ENCODE results near the gene OCRL. TPM values are rescaled to one million over a fixed set of nuclear protein-coding genes. Genes with fewer than 3 reads are reported as not detected.

The OCRL gene
- total and polyA plus RNA-seq, 2 of the 13 experiments (the other 11 are each of a cell fraction or from before 2014, with no cell fraction given) = 13.4 to 32.0 TPM

GRCh38 chrX:129599499-129599898 is 59.4 kb downstream of the OCRL start:
- no peak overlapping the region for H3K9ac ChIP-seq (ENCODE audit: insufficient read depth, low read depth, low read length)
- POLR2A ChIA-PET = no interaction called here
- FAIRE-seq (no peak), ATAC-seq (no peak), DNase-seq (ENCODE audit: low spot score) (no peak)
- intact Hi-C loops (cut with micrococcal nuclease; ENCODE audit: unreplicated experiment) = no loop called here
- in situ Hi-C loops (cut with HindIII; ENCODE audit: extremely low pct_ligation_motif_present, low pct_unique_long_range_greater_than_20kb) = no loop called here
- TF ChIP-seq RXRB (CRISPR knock-in tag; IDR thresholded peaks at IDR 0.05; ENCODE audit: borderline replicate concordance) = no peak
- TF ChIP-seq ZNF878 (CRISPR knock-in tag; IDR thresholded peaks at IDR 0.05) = no peak
- no peak for TF ChIP-seq ZNF670 (CRISPR knock-in tag; IDR thresholded peaks at IDR 0.05; ENCODE audit: borderline replicate concordance)
- TF ChIP-seq, protein P1, sequence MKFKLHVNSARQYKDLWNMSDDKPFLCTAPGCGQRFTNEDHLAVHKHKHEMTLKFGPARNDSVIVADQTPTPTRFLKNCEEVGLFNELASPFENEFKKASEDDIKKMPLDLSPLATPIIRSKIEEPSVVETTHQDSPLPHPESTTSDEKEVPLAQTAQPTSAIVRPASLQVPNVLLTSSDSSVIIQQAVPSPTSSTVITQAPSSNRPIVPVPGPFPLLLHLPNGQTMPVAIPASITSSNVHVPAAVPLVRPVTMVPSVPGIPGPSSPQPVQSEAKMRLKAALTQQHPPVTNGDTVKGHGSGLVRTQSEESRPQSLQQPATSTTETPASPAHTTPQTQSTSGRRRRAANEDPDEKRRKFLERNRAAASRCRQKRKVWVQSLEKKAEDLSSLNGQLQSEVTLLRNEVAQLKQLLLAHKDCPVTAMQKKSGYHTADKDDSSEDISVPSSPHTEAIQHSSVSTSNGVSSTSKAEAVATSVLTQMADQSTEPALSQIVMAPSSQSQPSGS (CRISPR knock-in tag; IDR thresholded peaks at IDR 0.05) = no peak
- no peak for TF ChIP-seq KAT7 (CRISPR knock-in tag; IDR thresholded peaks at IDR 0.05; ENCODE audit: borderline replicate concordance)
- TF ChIP-seq ZBTB10 (CRISPR knock-in tag; IDR thresholded peaks at IDR 0.05; ENCODE audit: borderline replicate concordance) = no peak
- TF ChIP-seq SMARCC2 (IDR thresholded peaks at IDR 0.05) = no peak
- no peak for TF ChIP-seq ZNF597 (CRISPR knock-in tag; IDR thresholded peaks at IDR 0.05)
- TF ChIP-seq ZNF350 (CRISPR knock-in tag; IDR thresholded peaks at IDR 0.05; ENCODE audit: borderline replicate concordance, low read depth) = no peak
- TF ChIP-seq, protein P2, sequence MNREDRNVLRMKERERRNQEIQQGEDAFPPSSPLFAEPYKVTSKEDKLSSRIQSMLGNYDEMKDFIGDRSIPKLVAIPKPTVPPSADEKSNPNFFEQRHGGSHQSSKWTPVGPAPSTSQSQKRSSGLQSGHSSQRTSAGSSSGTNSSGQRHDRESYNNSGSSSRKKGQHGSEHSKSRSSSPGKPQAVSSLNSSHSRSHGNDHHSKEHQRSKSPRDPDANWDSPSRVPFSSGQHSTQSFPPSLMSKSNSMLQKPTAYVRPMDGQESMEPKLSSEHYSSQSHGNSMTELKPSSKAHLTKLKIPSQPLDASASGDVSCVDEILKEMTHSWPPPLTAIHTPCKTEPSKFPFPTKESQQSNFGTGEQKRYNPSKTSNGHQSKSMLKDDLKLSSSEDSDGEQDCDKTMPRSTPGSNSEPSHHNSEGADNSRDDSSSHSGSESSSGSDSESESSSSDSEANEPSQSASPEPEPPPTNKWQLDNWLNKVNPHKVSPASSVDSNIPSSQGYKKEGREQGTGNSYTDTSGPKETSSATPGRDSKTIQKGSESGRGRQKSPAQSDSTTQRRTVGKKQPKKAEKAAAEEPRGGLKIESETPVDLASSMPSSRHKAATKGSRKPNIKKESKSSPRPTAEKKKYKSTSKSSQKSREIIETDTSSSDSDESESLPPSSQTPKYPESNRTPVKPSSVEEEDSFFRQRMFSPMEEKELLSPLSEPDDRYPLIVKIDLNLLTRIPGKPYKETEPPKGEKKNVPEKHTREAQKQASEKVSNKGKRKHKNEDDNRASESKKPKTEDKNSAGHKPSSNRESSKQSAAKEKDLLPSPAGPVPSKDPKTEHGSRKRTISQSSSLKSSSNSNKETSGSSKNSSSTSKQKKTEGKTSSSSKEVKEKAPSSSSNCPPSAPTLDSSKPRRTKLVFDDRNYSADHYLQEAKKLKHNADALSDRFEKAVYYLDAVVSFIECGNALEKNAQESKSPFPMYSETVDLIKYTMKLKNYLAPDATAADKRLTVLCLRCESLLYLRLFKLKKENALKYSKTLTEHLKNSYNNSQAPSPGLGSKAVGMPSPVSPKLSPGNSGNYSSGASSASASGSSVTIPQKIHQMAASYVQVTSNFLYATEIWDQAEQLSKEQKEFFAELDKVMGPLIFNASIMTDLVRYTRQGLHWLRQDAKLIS (CRISPR knock-in tag; IDR thresholded peaks at IDR 0.05) = no peak
- TF ChIP-seq ETV5 (CRISPR knock-in tag; IDR thresholded peaks at IDR 0.05; ENCODE audit: borderline replicate concordance) = no peak
- H3K4me1 ChIP-seq (ENCODE audit: insufficient read depth, low read length) = 0 out of 2 replicates have a peak, but pooled peaks cover 6% of the 10 kb centered on the region
- H3K36me3 ChIP-seq (replicated peaks in 1 of 2; ENCODE audit: control insufficient read depth in 1 of 2, insufficient read depth in 2 of 2, low read length in 2 of 2) = no peaks in the 10 kb centered on the region
- H3K4me2 ChIP-seq (ENCODE audit: low read depth, low read length) = no peak overlapping the region
- no peak overlapping the region for H3K4me3 ChIP-seq (replicated peaks in 1 of 3; ENCODE audit: insufficient read depth in 1 of 3, low read depth in 2 of 3, low read length in 3 of 3)
- CTCF ChIA-PET (ENCODE audit: low intra/inter-chr PET ratio, low total read pairs) = no interaction called here
- no peaks in the 10 kb centered on the region for H3K79me2 ChIP-seq (ENCODE audit: insufficient read depth, low read length)
- H4K20me1 ChIP-seq (ENCODE audit: insufficient read depth, low read length) = no peaks in the 10 kb centered on the region
- no peak overlapping the region for H2AFZ ChIP-seq (ENCODE audit: low read length)
- no peaks in the 10 kb centered on the region for H3K27me3 ChIP-seq (ENCODE audit: control insufficient read depth in 1 of 2, insufficient read depth in 2 of 2, low read length in 2 of 2)
- WGBS (ENCODE audit: low lambda C conversion rate) = 83% methylated on average over 5 of the region's 5 CpGs
- H3K27ac ChIP-seq (ENCODE audit: extremely low read length, insufficient read depth, low read length) = no peak overlapping the region
- no TSS peak for BruUV-seq (replicated peaks)
- no peaks in the 10 kb centered on the region for H3K9me3 ChIP-seq (ENCODE audit: low read length)

Data from HepG2 (cell line).